Uterus (tissue), 2 donors: ENCODE measurements around the gene ZBTB46.

Source experiments
- POLR2A ChIP-seq, 2 donors: fragments of 450-650 bp; IDR thresholded peaks; one replicate each; pipeline ENCODE4 v1.6.1; 2016; ENCODE audit warnings: antibody characterized with exemption in 2 of 2, mild to moderate bottlenecking in 1 of 2, moderate library complexity in 1 of 2
- TF ChIP-seq, protein P1 (sequence below), 4 experiments: fragments of 200-600 bp in 2 of 4; fragments of 450-650 bp in 2 of 4; sonication (generic) in 2 of 4; IDR thresholded peaks; one replicate each; pipeline ENCODE4 v1.5.1; 2016 to 2019; ENCODE audit warnings: antibody characterized with exemption in 4 of 4, mild to moderate bottlenecking in 2 of 4, moderate library complexity in 1 of 4

DNA sequence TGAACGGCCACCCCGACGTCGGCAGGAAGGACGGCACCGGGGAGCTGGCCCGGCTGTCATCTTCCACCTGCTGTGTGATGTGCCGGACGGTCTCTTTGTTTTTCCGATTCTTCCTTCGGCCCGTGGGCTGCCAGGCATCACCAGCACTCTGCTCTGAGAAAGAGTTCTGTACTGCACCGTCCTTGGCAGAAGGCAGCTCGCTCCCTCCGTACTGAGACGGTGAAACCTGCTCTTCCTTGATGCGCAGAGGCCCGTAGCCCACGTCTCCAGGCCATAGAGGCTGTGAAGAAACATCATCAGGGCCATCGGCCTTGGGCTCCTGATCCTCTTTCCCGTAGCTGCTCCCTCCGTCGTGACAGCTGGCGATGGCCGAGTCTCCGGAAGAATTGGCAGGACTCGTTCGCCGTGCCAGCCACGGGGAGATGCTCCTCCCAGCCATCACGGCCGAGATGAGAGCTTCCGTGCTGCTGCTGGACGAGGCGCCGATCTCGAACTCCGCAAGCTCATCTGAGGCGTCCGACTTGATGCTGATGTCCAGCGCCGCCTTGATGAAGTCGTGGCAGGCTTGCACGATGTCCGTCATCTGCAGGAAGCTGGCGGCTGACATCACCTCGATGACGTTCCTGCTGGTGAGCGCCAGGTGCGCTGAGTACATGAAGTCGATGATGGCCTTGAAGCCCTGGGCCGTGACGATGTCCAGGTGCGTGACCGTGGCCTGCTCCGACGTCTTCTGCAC lies 41.1 kb downstream of the ZBTB46 start:
- TF ChIP-seq, protein P1, sequence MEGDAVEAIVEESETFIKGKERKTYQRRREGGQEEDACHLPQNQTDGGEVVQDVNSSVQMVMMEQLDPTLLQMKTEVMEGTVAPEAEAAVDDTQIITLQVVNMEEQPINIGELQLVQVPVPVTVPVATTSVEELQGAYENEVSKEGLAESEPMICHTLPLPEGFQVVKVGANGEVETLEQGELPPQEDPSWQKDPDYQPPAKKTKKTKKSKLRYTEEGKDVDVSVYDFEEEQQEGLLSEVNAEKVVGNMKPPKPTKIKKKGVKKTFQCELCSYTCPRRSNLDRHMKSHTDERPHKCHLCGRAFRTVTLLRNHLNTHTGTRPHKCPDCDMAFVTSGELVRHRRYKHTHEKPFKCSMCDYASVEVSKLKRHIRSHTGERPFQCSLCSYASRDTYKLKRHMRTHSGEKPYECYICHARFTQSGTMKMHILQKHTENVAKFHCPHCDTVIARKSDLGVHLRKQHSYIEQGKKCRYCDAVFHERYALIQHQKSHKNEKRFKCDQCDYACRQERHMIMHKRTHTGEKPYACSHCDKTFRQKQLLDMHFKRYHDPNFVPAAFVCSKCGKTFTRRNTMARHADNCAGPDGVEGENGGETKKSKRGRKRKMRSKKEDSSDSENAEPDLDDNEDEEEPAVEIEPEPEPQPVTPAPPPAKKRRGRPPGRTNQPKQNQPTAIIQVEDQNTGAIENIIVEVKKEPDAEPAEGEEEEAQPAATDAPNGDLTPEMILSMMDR (IDR thresholded peaks at IDR 0.05) = no peak
- no peak for TF ChIP-seq POLR2A (IDR thresholded peaks at IDR 0.05)
